HUDEP-2 (cell line): ENCODE measurements around the gene AMER3.
A peak's percentile ranks its signal among the peaks of the same experiment; 100 is the strongest.
"Not testable (repeated sequence)": the region's sequence is repeated elsewhere in the genome, so short reads cannot be mapped to it uniquely, and the experiment has no call there.

Source experiments
- DNase-seq, 76 experiments: peaks; one replicate each; lab custom pipeline; 2025; ENCODE audit not compliant: unreplicated experiment in 76 of 76; lab: John Stamatoyannopoulos, UW

Gene AMER3, protein sequence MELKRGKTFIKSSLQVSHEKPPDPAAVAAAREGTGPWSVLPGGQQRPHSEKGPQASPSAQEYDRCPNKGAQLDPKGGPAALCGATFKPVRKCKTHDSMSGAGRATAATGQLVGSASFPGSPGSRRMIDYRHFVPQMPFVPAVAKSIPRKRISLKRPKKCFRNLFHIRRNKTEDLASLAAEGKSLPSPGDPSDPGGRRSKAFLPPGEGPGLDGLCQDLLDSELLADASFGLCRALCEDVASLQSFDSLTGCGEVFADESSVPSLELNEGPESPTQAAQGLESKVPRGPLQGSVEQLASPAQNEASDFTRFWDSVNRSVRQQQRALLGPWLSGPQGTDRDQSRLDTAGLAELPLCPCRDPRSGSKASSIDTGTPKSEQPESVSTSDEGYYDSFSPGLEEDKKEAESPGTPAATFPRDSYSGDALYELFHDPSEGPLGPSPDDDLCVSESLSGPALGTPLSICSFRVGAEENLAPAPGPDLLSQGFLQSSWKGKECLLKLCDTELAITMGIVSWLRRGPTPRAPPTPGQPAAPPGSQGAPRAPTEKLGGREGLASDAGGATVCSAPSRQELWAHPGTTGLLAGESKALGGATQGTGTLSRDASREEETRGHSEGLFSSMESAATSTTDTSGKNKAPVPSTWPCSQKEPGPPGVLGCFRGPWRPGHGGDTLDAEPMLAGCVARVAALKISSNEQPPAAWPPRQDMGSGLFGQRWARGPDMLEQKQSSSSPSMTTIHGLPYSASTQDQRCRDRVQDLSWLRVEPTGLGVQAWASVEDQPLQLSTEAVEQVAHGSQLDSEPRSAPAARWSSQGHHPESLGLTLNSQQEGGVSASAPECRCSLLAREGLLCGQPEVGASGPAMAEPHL

DNA sequence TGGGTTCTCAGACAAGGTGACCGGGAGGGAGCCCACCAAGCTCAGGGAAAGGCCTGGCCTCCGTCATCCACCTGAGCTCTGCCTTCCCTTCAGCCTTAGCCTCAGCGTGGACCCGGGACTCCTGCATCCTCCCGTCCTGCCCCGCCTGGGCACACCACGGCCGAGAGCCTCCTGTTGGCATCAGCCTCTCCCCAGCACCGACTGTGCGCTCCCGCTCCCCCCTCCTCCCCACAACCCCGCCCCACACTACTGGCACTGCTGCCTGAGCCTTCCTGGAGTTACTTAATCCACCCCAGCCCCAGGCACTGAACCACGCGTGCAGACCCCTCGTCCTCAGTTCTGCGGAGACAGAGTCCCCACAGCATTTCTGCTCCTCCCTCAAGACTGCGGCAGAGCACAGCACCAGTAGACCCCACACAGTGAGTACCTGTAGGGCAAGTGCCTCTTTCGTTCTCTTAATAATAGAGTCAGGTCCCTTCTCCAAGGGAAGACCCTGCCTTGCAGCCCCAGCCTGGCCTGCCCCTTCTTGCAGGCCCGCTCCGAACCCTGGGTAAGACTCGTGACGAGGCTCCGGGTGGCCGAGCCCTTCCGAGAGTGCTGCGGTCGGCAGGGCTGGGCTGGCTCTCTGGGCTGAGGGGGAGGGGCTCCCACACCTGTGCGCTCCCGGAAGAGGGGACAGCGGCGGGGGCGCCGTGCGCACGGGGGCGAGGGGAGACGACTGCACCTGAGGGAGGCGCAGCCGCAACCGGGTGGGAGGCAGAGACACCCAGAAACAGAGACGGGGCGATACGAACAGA, at the start of gene AMER3:
Gene AMER3 (plus strand): TSS at position 285 of the 797 bp plus-strand sequence. CDS start 6,533 bp downstream, outside the sequence.
- DNase-seq = no peak

DNA sequence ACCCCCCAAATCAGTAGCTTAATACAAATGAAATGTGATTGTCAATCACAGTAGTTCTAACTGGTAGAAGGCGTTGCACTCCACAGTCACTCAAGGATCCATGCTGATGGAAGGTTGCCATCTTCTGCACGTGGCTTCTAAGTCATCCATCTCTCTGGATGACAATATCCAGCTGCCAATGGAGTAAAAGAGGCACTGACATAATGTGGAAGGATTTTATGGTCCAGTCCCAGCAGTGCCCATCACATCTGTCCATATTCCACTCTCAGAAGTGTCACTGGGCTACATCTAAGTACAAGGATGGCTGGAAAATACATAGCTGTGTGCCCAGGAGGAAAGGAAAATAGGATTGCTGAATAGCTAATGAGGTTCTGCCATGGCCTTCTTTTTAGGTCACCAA, 40.5 kb upstream of the AMER3 start:
- DNase-seq = not testable (repeated sequence)

DNA sequence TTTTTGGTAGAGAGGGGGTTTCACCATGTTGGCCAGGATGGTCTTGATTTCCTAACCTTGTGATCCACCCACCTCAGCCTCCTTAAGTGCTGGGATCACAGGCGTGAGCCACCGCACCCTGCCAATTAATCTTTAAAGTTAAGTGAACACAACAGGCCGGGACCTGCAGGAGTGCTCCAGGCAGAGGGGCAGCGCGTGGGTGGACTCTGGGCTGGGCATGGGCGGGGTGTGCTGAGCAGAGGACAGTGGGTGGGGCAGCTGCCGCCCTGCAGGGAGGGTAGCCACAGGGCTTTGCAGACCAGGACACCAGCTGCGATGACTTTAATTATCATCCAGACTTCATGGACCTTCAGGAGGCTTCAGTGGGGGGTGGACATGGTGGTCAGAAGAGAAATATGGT, 35.3 kb upstream of the AMER3 start:
- DNase-seq = peak in 1 of 76 experiments; percentile 16

DNA sequence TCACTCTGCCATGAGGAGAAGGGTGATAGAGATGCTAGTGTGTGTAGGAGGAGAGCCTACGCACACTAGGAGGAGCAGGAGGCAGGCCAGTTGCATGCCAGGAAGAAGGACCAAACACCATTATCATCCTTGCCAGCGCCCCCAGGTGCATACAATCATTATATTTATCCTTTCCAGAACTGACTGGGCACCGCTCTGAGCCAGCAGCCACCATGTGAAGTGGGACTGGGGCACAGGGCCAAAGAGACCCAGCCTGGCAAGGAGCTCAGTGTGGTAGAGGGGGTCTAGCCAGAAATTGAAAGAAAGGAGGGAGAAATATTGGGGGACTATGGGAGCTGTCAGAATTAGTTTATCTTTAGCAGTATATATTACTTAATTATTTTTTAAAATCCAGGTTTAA, 34.8 kb upstream of the AMER3 start:
- DNase-seq = no peak

DNA sequence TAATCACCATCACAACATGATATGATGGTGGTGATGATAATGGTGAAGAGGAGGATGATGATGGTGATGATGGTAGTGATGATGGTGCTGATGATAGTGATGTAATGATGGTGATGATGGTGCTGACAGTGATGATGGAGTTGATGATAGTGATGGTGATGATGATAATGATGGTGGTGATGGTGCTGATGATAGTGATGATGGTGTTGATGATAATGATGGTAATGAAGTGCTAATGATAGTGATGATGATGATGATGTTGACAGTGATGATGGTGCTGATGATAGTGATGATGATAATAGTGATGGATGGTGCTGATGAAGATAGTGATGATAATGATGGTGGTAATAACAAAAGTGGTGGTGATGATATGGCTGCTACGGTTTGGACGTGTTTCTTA, 30.9 kb upstream of the AMER3 start:
- DNase-seq = no peak

DNA sequence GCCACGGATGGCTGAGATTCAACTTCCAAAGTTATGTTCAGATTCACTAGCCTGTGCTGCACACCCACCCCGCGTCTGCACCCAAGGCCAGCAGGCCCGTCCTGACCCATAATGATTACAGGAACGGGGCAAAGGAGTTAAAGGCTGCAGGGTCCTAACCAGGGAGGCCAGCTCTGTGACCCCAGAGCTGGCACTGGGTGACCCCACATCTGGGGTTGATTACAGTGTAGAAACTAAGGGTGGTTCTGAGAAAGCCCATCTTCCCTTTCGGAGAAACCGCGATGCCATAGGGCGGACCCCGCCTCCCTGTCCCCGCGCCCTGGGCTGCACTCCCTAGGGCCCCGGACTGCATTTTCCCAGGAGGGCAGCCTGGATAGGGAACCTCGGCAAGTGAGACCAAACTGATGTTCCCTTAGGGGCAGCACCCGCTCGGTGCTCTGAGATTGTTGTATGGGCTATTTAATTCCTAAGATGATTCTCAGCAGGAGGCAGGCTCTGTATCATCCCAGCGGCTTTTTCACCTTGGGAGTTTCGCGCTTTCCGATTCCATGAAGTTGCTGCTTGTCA, 28.6 kb upstream of the AMER3 start:
- no peak for DNase-seq

DNA sequence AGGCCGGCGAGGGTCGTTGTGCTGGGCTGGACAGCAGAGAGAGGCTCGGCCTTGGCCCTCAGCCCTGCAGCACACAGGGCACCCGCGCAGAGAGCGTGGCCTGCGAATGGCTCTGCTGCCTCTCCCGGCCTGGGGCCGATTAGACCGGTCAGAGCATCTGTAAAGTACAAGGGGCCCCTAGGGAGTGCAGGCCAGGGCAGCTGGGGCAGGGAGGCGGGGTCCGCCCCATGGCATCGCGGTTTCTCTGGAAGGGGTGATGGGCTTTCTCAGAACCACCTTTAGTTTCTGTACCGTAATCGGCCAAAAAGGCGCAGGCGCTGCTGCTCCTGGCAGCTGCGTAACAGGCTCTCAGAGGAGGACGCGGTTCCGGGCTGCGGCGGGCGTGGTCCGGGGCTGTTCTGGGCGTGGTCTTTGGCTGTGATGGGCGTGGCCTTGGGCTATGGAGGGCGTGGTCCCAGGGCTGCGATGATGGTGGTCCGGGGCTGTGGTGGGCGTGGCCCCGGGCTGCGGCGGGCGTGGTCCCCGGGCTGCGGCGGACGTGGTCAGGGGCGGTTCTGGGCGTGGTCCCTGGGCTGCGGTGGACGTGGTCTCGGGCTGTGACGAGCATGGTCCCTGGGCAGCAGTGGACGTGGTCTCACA, 27.9 kb upstream of the AMER3 start:
- peak in 71 of 76 experiments; percentile 3 to 85 (median 60) for DNase-seq

DNA sequence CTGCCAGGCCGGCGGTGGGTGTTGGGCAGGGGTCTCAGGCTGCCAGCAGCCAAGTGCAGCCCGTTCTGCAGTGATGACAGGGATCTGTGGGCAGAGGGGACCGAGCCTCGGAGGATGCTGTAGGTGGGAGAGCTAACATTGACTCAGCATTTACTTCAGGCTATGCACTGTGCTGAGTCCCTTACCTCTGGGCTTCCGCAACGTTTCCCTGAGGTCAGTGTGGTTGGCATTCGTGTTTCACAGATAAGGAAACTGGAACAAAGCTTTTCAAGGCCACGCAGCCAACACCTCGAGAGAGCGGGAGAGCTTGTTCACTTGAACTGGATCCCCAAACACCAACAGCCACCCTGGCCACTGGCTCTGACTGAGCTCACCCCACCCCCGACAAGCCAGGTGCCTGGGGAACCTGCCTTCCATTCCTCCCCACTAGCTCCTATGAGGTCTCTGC, 27.3 kb upstream of the AMER3 start:
- peak in 5 of 76 experiments; percentile 4 to 20 (median 9) for DNase-seq

DNA sequence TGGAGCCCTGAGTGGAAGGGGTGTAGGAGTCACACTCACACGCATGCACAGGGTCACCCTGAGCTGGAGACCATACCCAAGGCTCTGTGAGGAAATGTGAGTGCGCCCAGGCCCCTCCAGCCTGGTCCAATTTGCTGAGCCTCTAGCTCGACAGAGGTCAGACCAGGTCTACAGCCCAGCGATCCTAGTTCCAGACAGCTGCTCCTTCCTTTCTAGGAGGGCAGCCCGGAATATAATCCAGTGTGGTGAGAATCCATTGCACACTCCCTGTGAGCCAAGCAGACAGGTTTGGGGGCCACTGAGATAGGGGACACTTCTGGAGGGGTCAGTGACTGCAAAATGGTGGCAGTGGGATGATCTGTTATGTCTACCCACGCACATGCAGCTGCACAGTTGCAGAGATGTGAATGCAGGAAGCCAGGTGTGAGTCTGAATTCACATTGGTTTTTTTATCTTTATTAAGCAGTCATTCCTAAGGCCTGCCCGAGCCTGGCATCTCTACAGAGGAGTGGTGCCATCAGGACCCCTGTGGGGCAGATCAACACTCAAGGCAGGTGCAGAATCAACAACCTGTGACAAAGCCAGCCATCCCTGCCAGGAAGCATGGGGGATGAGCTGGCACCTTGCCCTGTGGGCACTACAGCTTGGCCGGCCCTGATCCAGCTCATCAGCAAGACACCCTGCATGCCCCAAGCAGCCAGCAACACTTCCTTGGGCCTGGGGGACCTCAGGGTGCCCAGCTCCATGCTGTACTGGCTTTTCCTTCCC, 26.6 kb upstream of the AMER3 start, which contains the start of gene GPR148:
Gene GPR148 (plus strand): TSS at position 522 of the 768 bp plus-strand sequence. CDS start 82 bp downstream, at position 604.
- no peak for DNase-seq

DNA sequence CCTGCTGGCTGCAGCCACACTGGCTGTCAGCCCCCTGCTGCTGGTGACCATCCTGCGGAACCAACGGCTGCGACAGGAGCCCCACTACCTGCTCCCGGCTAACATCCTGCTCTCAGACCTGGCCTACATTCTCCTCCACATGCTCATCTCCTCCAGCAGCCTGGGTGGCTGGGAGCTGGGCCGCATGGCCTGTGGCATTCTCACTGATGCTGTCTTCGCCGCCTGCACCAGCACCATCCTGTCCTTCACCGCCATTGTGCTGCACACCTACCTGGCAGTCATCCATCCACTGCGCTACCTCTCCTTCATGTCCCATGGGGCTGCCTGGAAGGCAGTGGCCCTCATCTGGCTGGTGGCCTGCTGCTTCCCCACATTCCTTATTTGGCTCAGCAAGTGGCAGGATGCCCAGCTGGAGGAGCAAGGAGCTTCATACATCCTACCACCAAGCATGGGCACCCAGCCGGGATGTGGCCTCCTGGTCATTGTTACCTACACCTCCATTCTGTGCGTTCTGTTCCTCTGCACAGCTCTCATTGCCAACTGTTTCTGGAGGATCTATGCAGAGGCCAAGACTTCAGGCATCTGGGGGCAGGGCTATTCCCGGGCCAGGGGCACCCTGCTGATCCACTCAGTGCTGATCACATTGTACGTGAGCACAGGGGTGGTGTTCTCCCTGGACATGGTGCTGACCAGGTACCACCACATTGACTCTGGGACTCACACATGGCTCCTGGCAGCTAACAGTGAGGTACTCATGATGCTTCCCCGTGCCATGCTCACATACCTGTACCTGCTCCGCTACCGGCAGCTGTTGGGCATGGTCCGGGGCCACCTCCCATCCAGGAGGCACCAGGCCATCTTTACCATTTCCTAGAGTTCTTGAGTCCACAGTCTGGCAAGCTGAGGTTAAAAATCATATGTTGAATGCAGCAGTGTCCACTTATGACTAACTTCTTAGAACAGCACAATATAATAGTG, 25.7 kb upstream of the AMER3 start:
- DNase-seq = no peak

DNA sequence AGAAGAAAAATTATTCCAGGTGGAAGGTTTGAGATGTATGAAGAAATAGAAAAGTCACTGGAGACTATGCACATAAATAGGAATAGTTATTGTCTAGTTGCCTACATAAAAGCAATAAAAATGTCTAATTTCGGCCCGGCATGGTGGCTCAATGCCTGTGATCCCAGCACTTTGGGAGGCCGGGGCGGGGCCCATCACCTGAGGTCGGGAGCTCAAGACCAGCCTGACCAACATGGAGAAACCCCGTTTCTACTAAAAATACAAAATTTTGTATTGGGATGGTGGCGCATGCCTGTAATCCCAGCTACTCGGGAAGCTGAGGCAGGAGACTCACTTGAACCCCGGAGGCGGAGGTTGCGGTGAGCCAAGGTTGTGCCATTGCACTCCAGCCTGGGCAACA, 23.1 kb upstream of the AMER3 start:
- not testable (repeated sequence) for DNase-seq

DNA sequence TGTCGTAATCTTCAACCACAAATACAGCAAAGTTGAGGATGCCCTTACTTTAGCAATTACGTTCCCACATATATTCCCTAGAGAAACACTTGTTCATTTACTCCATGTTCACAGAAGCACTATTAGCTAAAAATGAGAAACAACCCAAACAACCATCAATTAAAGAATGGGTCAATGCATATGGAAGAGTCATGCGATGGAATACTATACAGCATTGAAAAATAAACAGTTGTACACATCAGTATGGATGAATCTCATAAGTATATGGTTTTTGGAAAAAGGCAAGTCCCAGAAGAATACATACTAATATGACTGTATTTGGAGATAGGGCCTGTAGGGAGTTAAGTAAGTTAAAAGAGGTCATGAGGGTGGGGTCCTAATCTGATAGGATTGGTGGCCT, 20.1 kb upstream of the AMER3 start:
- no peak for DNase-seq

DNA sequence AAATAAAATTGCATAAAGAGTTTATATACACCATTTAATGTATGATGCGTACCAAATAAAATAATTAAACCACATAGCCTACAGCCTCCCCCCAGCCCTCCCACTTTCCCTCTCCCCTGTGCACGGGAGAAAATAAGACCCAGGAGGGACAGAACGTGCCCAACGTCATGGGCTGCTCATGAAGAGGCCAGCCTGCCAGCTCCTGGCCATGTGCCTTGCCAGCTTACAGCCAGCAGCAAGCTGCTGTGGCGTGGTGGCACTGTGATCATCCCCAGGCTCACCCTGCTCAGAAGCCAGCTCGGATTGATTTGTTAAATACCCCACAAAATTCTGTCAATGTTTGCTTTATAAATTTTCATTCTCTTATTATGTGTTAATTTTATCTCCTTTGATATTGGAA, 18.9 kb upstream of the AMER3 start:
- no peak for DNase-seq

DNA sequence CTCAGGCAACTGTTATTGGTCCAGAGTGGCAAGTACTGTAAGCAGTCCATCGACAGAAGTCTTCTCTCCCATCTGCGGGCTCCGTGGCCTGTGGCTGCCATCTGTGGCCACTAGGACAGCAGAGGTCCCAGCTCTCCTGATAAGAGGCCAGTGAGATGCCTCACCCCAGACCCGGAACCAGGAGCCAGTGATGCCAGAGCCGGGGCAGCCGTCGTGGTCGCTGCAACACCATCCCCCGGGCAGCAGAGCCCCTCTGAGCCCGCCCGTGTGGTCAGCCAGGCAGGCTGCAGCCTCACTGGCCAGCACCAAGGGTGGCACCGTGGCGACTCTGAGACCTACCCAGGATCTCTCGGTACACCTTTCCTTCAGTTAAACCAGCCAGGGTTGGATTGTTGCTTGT, 17.7 kb upstream of the AMER3 start:
- no peak for DNase-seq

DNA sequence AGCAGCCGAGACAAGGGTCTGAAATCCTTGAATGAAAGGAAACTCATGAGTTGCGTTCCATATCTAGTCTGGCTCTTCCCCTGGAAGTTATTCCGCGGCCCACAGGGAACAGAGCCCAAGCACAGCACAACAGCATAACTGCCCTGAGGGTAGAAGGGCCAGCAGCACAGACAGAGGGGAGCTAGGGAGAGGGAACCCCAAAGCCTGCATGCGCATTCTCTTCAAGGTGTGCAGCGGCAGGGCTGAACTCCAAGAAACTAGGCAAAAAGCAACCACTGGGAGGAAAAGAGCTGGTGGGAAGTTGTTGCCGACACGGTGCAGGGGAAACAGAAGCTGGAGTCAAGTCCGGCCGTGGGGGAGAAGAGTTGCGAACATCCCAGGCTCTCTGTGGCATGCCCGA, 14.7 kb upstream of the AMER3 start:
- DNase-seq = no peak

DNA sequence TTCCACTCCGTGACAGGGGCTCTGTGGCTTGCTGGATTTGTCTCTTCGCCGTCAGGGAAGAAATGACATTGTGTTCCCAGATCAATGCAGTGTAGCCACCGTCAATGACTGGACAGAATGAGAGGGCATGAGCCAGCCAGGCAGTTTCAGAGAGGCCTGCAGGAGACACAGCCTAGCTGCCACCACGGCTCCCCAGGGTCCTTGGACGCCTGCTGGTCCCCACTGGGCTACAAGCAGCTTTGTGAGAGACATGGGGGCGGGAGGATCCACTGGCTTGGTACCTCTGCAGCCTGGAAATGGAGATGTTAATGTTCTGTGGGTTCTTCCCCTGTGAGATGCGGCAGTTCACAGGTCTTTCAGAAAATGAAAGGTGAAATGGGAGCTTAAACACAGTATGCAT, 12.1 kb upstream of the AMER3 start:
- DNase-seq = no peak

DNA sequence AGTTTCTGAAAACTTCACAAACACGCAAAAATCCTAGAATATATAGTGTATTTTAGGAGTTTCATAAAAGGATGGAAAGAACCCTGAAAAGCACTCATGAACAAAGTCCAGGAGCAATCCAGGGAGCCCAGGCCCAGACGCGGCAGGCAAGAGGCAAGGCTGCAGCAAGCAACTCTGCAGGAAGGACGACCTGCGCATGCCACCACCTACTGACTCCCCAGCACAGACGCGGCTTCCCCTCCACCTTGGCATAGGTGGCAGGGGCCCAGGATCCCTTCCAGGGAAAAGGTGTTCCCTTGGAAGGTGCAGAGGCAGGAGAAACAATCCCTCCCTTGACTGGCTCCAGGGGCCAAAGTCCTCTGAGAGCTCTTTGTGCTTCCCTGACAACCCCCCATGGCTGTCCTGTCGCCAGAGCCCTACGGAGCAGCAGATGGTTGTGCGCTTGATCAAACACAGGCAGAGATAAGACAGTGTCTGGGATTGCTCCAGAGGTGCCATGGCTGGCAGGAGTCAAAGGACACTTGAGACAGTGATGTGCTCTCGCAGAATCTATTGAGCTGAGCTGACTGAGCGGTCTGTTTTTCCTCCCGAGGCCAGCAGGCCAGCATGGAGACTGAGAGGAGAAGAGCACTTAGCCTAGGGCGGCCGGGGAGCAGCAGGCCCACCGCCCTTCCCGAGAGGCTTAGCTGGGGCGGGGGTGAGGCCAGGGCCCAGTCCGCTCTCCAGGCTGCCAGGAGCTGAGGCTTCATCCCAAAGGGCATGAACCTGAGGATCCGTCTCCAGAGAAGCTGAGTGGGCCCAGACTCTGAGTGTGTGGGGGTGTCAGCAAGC, 10.8 kb upstream of the AMER3 start:
- no peak for DNase-seq
